Common myeloid progenitor, CD34-positive (primary cell): ENCODE measurements around the gene CNTN6.
A peak's percentile ranks its signal among the peaks of the same experiment; 100 is the strongest.

Source experiments
- CTCF ChIA-PET: fragments of 350-600 bp; sonication (Branson Sonifier 250); formaldehyde crosslinking; loops from one replicate; lab custom pipeline; 2021; ENCODE audit warnings: antibody characterized with exemption; lab: Charles Lee
- POLR2A ChIA-PET: fragments of 350-600 bp; sonication (Branson Sonifier 250); formaldehyde crosslinking; loops from one replicate; lab custom pipeline; 2021; ENCODE audit warnings: antibody characterized with exemption; lab: Charles Lee
- DNase-seq, 3 donors: peaks; one replicate each; pipeline versions ENCODE4 v3.0.0 to v3.0.0-alpha.2; 2013
- H3K27ac ChIP-seq, 2 experiments: 1 replicate in 1 of 2; 2 replicates in 1 of 2; pipeline ENCODE4 v1.7.0; 2013; ENCODE audit warnings: inconsistent platforms in 2 of 2, low read length in 2 of 2, mild to moderate bottlenecking in 2 of 2, low read depth in 1 of 2, moderate library complexity in 1 of 2; ENCODE audit not compliant: severe bottlenecking in 2 of 2, insufficient read depth in 1 of 2, poor library complexity in 1 of 2
- H3K27me3 ChIP-seq, 5 experiments: replicated peaks in 2 of 5; 1 replicate in 3 of 5; 2 replicates in 2 of 5; pipeline versions ENCODE4 v1.6.1 to v1.7.0; 2013; ENCODE audit warnings: low read length in 4 of 5, mild to moderate bottlenecking in 2 of 5, moderate library complexity in 2 of 5, inconsistent platforms in 1 of 5; ENCODE audit not compliant: insufficient read depth in 5 of 5, control insufficient read depth in 4 of 5
- H3K36me3 ChIP-seq, 4 experiments: 1 replicate in 2 of 4; 2 replicates in 2 of 4; pipeline versions ENCODE4 v1.6.1 to v1.7.0; 2013; ENCODE audit warnings: low read length in 3 of 4, control low read depth in 1 of 4, mild to moderate bottlenecking in 1 of 4; ENCODE audit not compliant: control insufficient read depth in 4 of 4, insufficient read depth in 4 of 4
- H3K4me1 ChIP-seq, 4 experiments: 1 replicate in 3 of 4; 2 replicates in 1 of 4; pipeline versions ENCODE4 v1.6.1 to v1.7.1; 2013; ENCODE audit warnings: low read length in 3 of 4, mild to moderate bottlenecking in 3 of 4, control low read depth in 1 of 4, inconsistent platforms in 1 of 4, moderate library complexity in 1 of 4; ENCODE audit not compliant: control insufficient read depth in 4 of 4, insufficient read depth in 4 of 4; ENCODE audit errors: control extremely low read depth in 1 of 4
- H3K4me3 ChIP-seq, 7 experiments: 1 replicate in 4 of 7; 2 replicates in 3 of 7; pipeline versions ENCODE4 v1.5.1 to v1.7.0; 2013; ENCODE audit warnings: mild to moderate bottlenecking in 7 of 7, low read length in 6 of 7, moderate library complexity in 6 of 7, inconsistent platforms in 2 of 7, low read depth in 2 of 7, control low read depth in 1 of 7; ENCODE audit not compliant: insufficient read depth in 4 of 7, control insufficient read depth in 1 of 7; ENCODE audit errors: extremely low read depth in 1 of 7
- H3K9me3 ChIP-seq, 5 experiments: 1 replicate in 4 of 5; 2 replicates in 1 of 5; pipeline versions ENCODE4 v1.6.1 to v1.7.1; 2013; ENCODE audit warnings: low read length in 4 of 5, mild to moderate bottlenecking in 2 of 5, inconsistent platforms in 1 of 5, low read depth in 1 of 5, moderate library complexity in 1 of 5; ENCODE audit not compliant: control insufficient read depth in 4 of 5, insufficient read depth in 2 of 5; ENCODE audit errors: control extremely low read depth in 1 of 5
- WGBS: methylation state at CpG from one replicate; pipeline ENCODE4 v1.1.5; 2013; ENCODE audit not compliant: insufficient coverage; 5-methylcytosine and 5-hydroxymethylcytosine counted together

The CNTN6 gene

DNA sequence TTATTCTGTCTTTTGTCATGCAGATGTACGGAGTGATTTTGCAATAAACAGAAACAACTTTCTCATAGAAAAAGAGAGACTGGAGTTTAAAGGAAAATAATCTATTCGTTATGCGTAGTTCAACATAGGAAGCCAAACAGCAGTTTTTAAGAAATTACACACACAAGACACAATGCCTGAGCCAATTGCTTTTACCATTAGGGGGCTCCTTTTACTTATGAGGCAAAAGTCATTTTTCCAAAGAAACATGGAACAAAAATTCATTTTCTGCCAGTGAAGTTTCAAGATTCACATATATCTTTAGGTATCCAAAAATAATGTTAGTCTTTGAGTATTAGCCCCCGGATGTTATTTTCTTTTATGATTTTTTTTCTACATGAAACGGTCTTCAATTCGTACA is 10.7 kb downstream of the CNTN6 start:
- no peaks in the 10 kb centered on the region for H3K36me3 ChIP-seq
- CTCF ChIA-PET = no interaction called here
- no CpG with 5 or more reads among the region's 6 CpGs for WGBS

GRCh38 chr3:1117843-1118473 is 25.1 kb downstream of the CNTN6 start:
- POLR2A ChIA-PET = no interaction called here

More for the DNA sequence above, 10.7 kb downstream of the CNTN6 start:
- Histone ChIP-seq H3K9me3 (peaks cover 0 to 3% (median 0%) of the 10 kb centered on the region in 5 experiments), H3K4me3 (peak overlapping the region in 3 of 7 experiments; percentile 28 to 52 (median 50)), H3K27ac (no peak overlapping the region), H3K4me1 (peaks cover 0 to 2% (median 0%) of the 10 kb centered on the region in 4 experiments), H3K27me3 (no peaks in the 10 kb centered on the region)
- peak in 1 of 3 donors; percentile 16 for DNase-seq
- POLR2A ChIA-PET = no interaction called here

GRCh38 chr3:1131166-1131565 is 38.3 kb downstream of the CNTN6 start:
- Histone ChIP-seq H3K27me3 (no peaks in the 10 kb centered on the region), H3K4me3 (no peak overlapping the region), H3K36me3 (no peaks in the 10 kb centered on the region), H3K9me3 (no peaks in the 10 kb centered on the region), H3K27ac (no peak overlapping the region), H3K4me1 (no peaks in the 10 kb centered on the region)
- DNase-seq = no peak
- CTCF ChIA-PET = no interaction called here
- WGBS = no CpG with 5 or more reads among the region's 1 CpG
- POLR2A ChIA-PET = no interaction called here

More at GRCh38 chr3:1117843-1118473, 25.1 kb downstream of the CNTN6 start:
- CTCF ChIA-PET = no interaction called here
- Histone ChIP-seq H3K36me3 (no peaks in the 10 kb centered on the region), H3K27ac (no peak overlapping the region), H3K27me3 (no peaks in the 10 kb centered on the region), H3K4me3 (no peak overlapping the region), H3K9me3 (no peaks in the 10 kb centered on the region), H3K4me1 (no peaks in the 10 kb centered on the region)
- 100% methylated on average over 6 of the region's 8 CpGs for WGBS
- DNase-seq = no peak

DNA sequence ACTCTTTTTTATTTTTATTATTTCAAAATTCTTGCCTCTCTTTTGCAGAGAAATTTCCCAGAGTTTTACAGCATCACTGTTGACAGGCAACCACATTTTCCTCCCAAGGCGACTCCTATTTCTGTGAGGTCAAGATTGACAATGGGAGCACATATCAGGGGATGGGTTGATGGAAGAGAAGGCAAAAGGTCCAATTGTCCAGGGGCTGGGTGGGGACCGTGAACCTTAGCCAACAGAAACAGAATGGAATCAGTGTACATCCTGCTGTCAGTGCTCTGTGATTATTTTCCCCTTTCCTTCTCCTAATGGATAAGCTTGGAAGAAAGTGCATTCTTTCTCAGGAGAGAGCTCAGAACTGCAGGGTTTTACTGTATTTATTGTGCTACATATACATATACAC is 42.4 kb downstream of the CNTN6 start:
- DNase-seq = no peak
- Histone ChIP-seq H3K4me1 (no peaks in the 10 kb centered on the region), H3K4me3 (no peak overlapping the region), H3K27ac (no peak overlapping the region), H3K36me3 (no peaks in the 10 kb centered on the region), H3K9me3 (no peaks in the 10 kb centered on the region), H3K27me3 (no peaks in the 10 kb centered on the region)
- CTCF ChIA-PET = interaction anchor here (1.0 kb wide), 1 partner anchor 11 kb away, joined by 3 read pairs; no protein-coding TSS in a partner anchor
- WGBS = 100% methylated on average over 1 of the region's 2 CpGs
- POLR2A ChIA-PET = no interaction called here

DNA sequence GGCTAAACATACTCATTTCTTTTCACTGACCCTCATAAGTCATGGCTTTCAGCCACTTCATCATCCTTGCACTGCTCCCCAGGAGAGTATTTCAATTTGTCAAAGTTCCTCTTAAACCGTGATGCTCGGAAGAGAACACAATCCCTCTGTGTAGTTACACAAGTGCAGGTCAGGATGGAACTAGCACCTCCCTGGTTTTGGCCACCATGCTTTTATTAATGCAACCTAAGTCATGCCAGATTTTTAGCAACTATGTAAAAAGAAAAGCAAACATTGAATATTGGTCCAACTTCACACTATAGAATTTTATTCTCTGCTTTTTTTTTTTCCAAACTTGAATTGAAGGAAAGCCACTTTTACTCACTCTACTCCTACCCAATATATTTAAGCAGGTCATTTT is 45.2 kb downstream of the CNTN6 start:
- no peaks in the 10 kb centered on the region for H3K4me1 ChIP-seq
- WGBS = 95% methylated on average over 2 of the region's 2 CpGs
- no peaks in the 10 kb centered on the region for H3K9me3 ChIP-seq
- no peak overlapping the region for H3K27ac ChIP-seq
- ChIA-PET POLR2A (no interaction called here), CTCF (no interaction called here)
- no peaks in the 10 kb centered on the region for H3K27me3 ChIP-seq
- no peak for DNase-seq
- H3K4me3 ChIP-seq = no peak overlapping the region
- H3K36me3 ChIP-seq = no peaks in the 10 kb centered on the region

- H3K9me3 ChIP-seq = no peaks in the 10 kb centered on the region
- no peaks in the 10 kb centered on the region for H3K4me1 ChIP-seq
- no peaks in the 10 kb centered on the region for H3K36me3 ChIP-seq
- H3K27ac ChIP-seq = no peak overlapping the region
- ChIA-PET POLR2A (no interaction called here), CTCF (no interaction called here)
- no peak overlapping the region for H3K4me3 ChIP-seq
- WGBS = 0% methylated on average over 1 of the region's 1 CpG
- no peak for DNase-seq
- no peaks in the 10 kb centered on the region for H3K27me3 ChIP-seq
These were observed 46.2 kb downstream of the CNTN6 start for GRCh38 chr3:1139071-1139470.

DNA sequence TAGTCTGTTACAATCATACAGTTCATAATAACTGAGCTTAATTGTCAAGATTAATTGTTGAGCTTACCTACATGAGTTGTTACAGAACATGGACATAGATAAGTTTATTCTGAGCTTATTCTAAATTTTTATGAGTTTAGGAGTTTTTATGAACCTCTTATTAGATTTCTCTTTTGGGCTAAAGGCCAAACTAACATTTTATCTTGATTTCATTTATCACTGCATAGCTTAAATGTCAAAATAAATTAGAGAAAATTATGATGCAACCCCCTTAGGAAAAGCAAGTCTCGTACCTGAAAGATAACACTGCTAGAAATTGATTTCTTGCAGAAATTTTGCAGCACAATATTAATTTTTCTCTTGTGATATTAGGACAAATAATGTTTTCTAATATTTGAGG is 54.5 kb downstream of the CNTN6 start:
- CTCF ChIA-PET = no interaction called here
- no peak overlapping the region for H3K27ac ChIP-seq
- no peaks in the 10 kb centered on the region for H3K4me1 ChIP-seq
- no CpG with 5 or more reads among the region's 1 CpG for WGBS
- H3K9me3 ChIP-seq = no peaks in the 10 kb centered on the region
- no peaks in the 10 kb centered on the region for H3K36me3 ChIP-seq
- POLR2A ChIA-PET = no interaction called here
- DNase-seq = no peak
- H3K27me3 ChIP-seq = no peaks in the 10 kb centered on the region
- H3K4me3 ChIP-seq = no peak overlapping the region
